Astrocyte (in vitro differentiated cells and primary cell): ENCODE results near the gene PIK3C2B.

Experiments
- CTCF ChIP-seq: IDR thresholded peaks from 2 replicates; pipeline ENCODE4 v1.5.1; 2011; ENCODE audit warnings: low read depth, mild to moderate bottlenecking, inconsistent platforms, low read length, moderate library complexity; ENCODE audit not compliant: insufficient read depth
- EZH2 ChIP-seq: IDR thresholded peaks from 2 replicates; pipeline ENCODE4 v1.6.1; 2012; ENCODE audit warnings: mild to moderate bottlenecking, low read length, inconsistent platforms; ENCODE audit not compliant: insufficient read depth

GRCh38 chr1:204464187-204464631 lies 30.4 kb downstream of the PIK3C2B start:
- no peak for TF ChIP-seq CTCF
- no peak for TF ChIP-seq EZH2
